WTC11 (cell line): ENCODE measurements around the gene ARHGAP26. TPM values are rescaled to one million over a fixed set of nuclear protein-coding genes. Genes with fewer than 3 reads are reported as not detected.

Source experiments
- ATAC-seq: fragments of 200-7000 bp; cut with Tn5 transposase; 2 replicates; pipeline ENCODE4 v1.10.0; 2021; ENCODE audit warnings: mild to moderate bottlenecking, moderate library complexity
- CTCF ChIA-PET: fragments of 300-600 bp; sonication (Branson Sonifier 250); formaldehyde crosslinking; loops from one replicate; lab custom pipeline; 2021; ENCODE audit warnings: antibody characterized with exemption; lab: Charles Lee
- POLR2A ChIA-PET: fragments of 350-600 bp; sonication (Branson Sonifier 250); formaldehyde crosslinking; loops from one replicate; lab custom pipeline; 2021; ENCODE audit warnings: antibody characterized with exemption; lab: Charles Lee
- DNase-seq: peaks from one replicate; pipeline ENCODE4 v3.0.0; 2021; ENCODE audit warnings: low spot score
- H3K27ac Mint-ChIP-seq: 2 replicates; pipeline ENCODE4 v1.8.0; 2021; ENCODE audit warnings: mixed read lengths
- H3K27me3 Mint-ChIP-seq: 2 replicates; pipeline ENCODE4 v1.8.0; 2021; ENCODE audit warnings: low read depth, mild to moderate bottlenecking, moderate library complexity, mixed read lengths
- H3K36me3 Mint-ChIP-seq: 2 replicates; pipeline ENCODE4 v1.8.0; 2021; ENCODE audit warnings: mixed read lengths
- H3K4me1 Mint-ChIP-seq: 2 replicates; pipeline ENCODE4 v1.8.0; 2022; ENCODE audit warnings: mixed read lengths
- H3K4me3 Mint-ChIP-seq: 2 replicates; pipeline ENCODE4 v1.8.0; 2021; ENCODE audit warnings: mild to moderate bottlenecking, moderate library complexity, mixed read lengths
- H3K9me3 Mint-ChIP-seq: 2 replicates; pipeline ENCODE4 v1.8.0; 2021; ENCODE audit warnings: mixed read lengths
- AFF4 ChIP-seq: sonication (generic); formaldehyde crosslinking; IDR thresholded peaks from 2 replicates; pipeline ENCODE4 v1.8.1; 2023; ENCODE audit warnings: mild to moderate bottlenecking, missing genetic modification reagents, borderline replicate concordance
- ATF1 ChIP-seq: sonication (generic); formaldehyde crosslinking; IDR thresholded peaks from 2 replicates; pipeline ENCODE4 v1.8.1; 2023; ENCODE audit warnings: mild to moderate bottlenecking, moderate library complexity, missing genetic modification reagents
- CBFB ChIP-seq: sonication (generic); formaldehyde crosslinking; IDR thresholded peaks from 2 replicates; pipeline ENCODE4 v1.8.1; 2022; ENCODE audit warnings: mild to moderate bottlenecking, low read depth, missing genetic modification reagents
- CREM ChIP-seq: sonication (generic); formaldehyde crosslinking; IDR thresholded peaks from 2 replicates; pipeline ENCODE4 v1.8.1; 2022; ENCODE audit warnings: mild to moderate bottlenecking, missing genetic modification reagents, moderate library complexity
- E2F5 ChIP-seq: sonication (generic); formaldehyde crosslinking; IDR thresholded peaks from 2 replicates; pipeline ENCODE4 v1.8.1; 2022; ENCODE audit warnings: mild to moderate bottlenecking, moderate library complexity, missing genetic modification reagents
- ELF4 ChIP-seq: sonication (generic); formaldehyde crosslinking; IDR thresholded peaks from 2 replicates; pipeline ENCODE4 v1.8.1; 2022; ENCODE audit warnings: low read depth, mild to moderate bottlenecking, moderate library complexity, missing genetic modification reagents
- EMX1 ChIP-seq: fragments of 250-450 bp; sonication (Bioruptor Pico); IDR thresholded peaks from 2 replicates; pipeline ENCODE4 v1.8.0; 2021; ENCODE audit warnings: mild to moderate bottlenecking
- ESRRA ChIP-seq: sonication (generic); formaldehyde crosslinking; IDR thresholded peaks from 2 replicates; pipeline ENCODE4 v1.8.1; 2022; ENCODE audit warnings: mild to moderate bottlenecking, missing genetic modification reagents, borderline replicate concordance
- GABPB1 ChIP-seq: sonication (generic); formaldehyde crosslinking; IDR thresholded peaks from 2 replicates; pipeline ENCODE4 v1.8.1; 2023; ENCODE audit warnings: mild to moderate bottlenecking, missing genetic modification reagents
- HMGA2 ChIP-seq: fragments of 250-450 bp; sonication (Bioruptor Pico); IDR thresholded peaks from 2 replicates; pipeline ENCODE4 v1.4.0; 2021; ENCODE audit warnings: mild to moderate bottlenecking, moderate library complexity
- NR2C2 ChIP-seq: sonication (generic); formaldehyde crosslinking; IDR thresholded peaks from 2 replicates; pipeline ENCODE4 v1.8.0; 2022; ENCODE audit warnings: mild to moderate bottlenecking, missing genetic modification reagents
- PREB ChIP-seq: sonication (generic); formaldehyde crosslinking; IDR thresholded peaks from 2 replicates; pipeline ENCODE4 v1.8.1; 2022; ENCODE audit warnings: mild to moderate bottlenecking, missing genetic modification reagents, moderate library complexity, borderline replicate concordance
- SP1 ChIP-seq: sonication (generic); formaldehyde crosslinking; conservative IDR thresholded peaks from 2 replicates; pipeline ENCODE4 v1.8.1; 2022; ENCODE audit warnings: missing genetic modification reagents
- STAT6 ChIP-seq: sonication (generic); formaldehyde crosslinking; conservative IDR thresholded peaks from 2 replicates; pipeline ENCODE4 v1.8.1; 2023; ENCODE audit warnings: mild to moderate bottlenecking, low read depth, missing genetic modification reagents, moderate library complexity
- TEAD4 ChIP-seq: sonication (generic); formaldehyde crosslinking; IDR thresholded peaks from 2 replicates; pipeline ENCODE4 v1.8.0; 2022; ENCODE audit warnings: mild to moderate bottlenecking, missing genetic modification reagents
- USF2 ChIP-seq: sonication (generic); formaldehyde crosslinking; IDR thresholded peaks from 2 replicates; pipeline ENCODE4 v1.8.1; 2023; ENCODE audit warnings: mild to moderate bottlenecking, missing genetic modification reagents, moderate library complexity
- ZNF219 ChIP-seq: sonication (generic); formaldehyde crosslinking; IDR thresholded peaks from 2 replicates; pipeline ENCODE4 v1.8.0; 2023; ENCODE audit warnings: missing genetic modification reagents, mild to moderate bottlenecking, borderline replicate concordance
- ZNF317 ChIP-seq: sonication (generic); formaldehyde crosslinking; IDR thresholded peaks from 2 replicates; pipeline ENCODE4 v1.8.1; 2023; ENCODE audit warnings: low read depth, mild to moderate bottlenecking, moderate library complexity, missing genetic modification reagents, borderline replicate concordance
- total RNA-seq: library from RNA; stranded (reverse); gene quantifications from 3 replicates; pipeline ENCODE4 v1.2.3, GENCODE V29; 2021

Gene ARHGAP26
- total RNA-seq, 1 experiment from 2014 or later: 22.3 TPM

- TF ChIP-seq AFF4 (no peak), CREM (CRISPR knock-in tag) (no peak), ZNF219 (CRISPR knock-in tag) (no peak), USF2 (CRISPR knock-in tag) (no peak), ZNF317 (no peak), GABPB1 (CRISPR knock-in tag) (no peak), CBFB (no peak), SP1 (CRISPR knock-in tag) (no peak), HMGA2 (CRISPR knock-in tag) (no peak), ELF4 (CRISPR knock-in tag) (no peak), STAT6 (no peak), ESRRA (CRISPR knock-in tag) (no peak), TEAD4 (CRISPR knock-in tag) (no peak)
These were observed 140.0 kb downstream of the ARHGAP26 start (continued) for GRCh38 chr5:142910128-142910527.

GRCh38 chr5:142911170-142911569, 141.0 kb downstream of the ARHGAP26 start:
- POLR2A ChIA-PET: no interaction called here
- Mint-ChIP-seq H3K27me3 (no peaks in the 10 kb centered on the region), H3K27ac (no peak overlapping the region), H3K9me3 (no peaks in the 10 kb centered on the region), H3K4me1 (peaks cover 23% of the 10 kb centered on the region), H3K4me3 (no peak overlapping the region), H3K36me3 (peaks cover 40% of the 10 kb centered on the region)
- TF ChIP-seq EMX1 (CRISPR knock-in tag) (no peak), PREB (no peak), NR2C2 (CRISPR knock-in tag) (no peak), ATF1 (CRISPR knock-in tag) (no peak), E2F5 (CRISPR knock-in tag) (no peak), HMGA2 (CRISPR knock-in tag) (no peak)
- ATAC-seq (no peak), DNase-seq (no peak)
- CTCF ChIA-PET: interaction anchor here (1.4 kb wide), 1 partner anchor 22 kb away, joined by 5 read pairs; no protein-coding TSS in a partner anchor
